ENCODE measurements around the gene GMPR. TPM values are rescaled to one million over a fixed set of nuclear protein-coding genes. Genes with fewer than 3 reads are reported as not detected.

GMPR gene
- total RNA-seq, 1 donor: 4.7 TPM

GRCh38 chr6:16313732-16314131, 75.3 kb downstream of the GMPR start:
- no peak for TF ChIP-seq CTCF (IDR thresholded peaks at IDR 0.05; ENCODE audit: insufficient read depth, low read depth, low read length)
- no peak overlapping the region for H3K4me3 ChIP-seq (ENCODE audit: low read depth, low read length)
- DNase-seq (ENCODE audit: low read depth): no peak

GRCh38 chr6:16314296-16314695, 75.9 kb downstream of the GMPR start:
- DNase-seq (ENCODE audit: low read depth): no peak
- no peak overlapping the region for H3K4me3 ChIP-seq (ENCODE audit: low read depth, low read length)
- no peak for TF ChIP-seq CTCF (IDR thresholded peaks at IDR 0.05; ENCODE audit: insufficient read depth, low read depth, low read length)

GRCh38 chr6:16316741-16317251, 78.4 kb downstream of the GMPR start:
- TF ChIP-seq CTCF (IDR thresholded peaks at IDR 0.05; ENCODE audit: insufficient read depth, low read depth, low read length): peak; percentile 84
- H3K4me3 ChIP-seq (ENCODE audit: low read depth, low read length): no peak overlapping the region
- no peak for DNase-seq (ENCODE audit: low read depth)

- peak; percentile 62 for DNase-seq (ENCODE audit: low read depth)
Observed at GRCh38 chr6:16318538-16318937, 80.2 kb downstream of the GMPR start.

GRCh38 chr6:16318953-16319720, 80.8 kb downstream of the GMPR start:
- no peak overlapping the region for H3K4me3 ChIP-seq (ENCODE audit: low read depth, low read length)
- DNase-seq (ENCODE audit: low read depth): no peak
- no peak for TF ChIP-seq CTCF (IDR thresholded peaks at IDR 0.05; ENCODE audit: insufficient read depth, low read depth, low read length)

More at GRCh38 chr6:16318538-16318937, 80.2 kb downstream of the GMPR start:
- no peak for TF ChIP-seq CTCF (IDR thresholded peaks at IDR 0.05; ENCODE audit: insufficient read depth, low read depth, low read length)
- no peak overlapping the region for H3K4me3 ChIP-seq (ENCODE audit: low read depth, low read length)

GRCh38 chr6:16319813-16320532, 81.6 kb downstream of the GMPR start:
- H3K4me3 ChIP-seq (ENCODE audit: low read depth, low read length): peak overlapping the region; percentile 36
- no peak for TF ChIP-seq CTCF (IDR thresholded peaks at IDR 0.05; ENCODE audit: insufficient read depth, low read depth, low read length)
- peak; percentile 96 for DNase-seq (ENCODE audit: low read depth)
